GM23338 (cell line): ENCODE data around the gene PIWIL4. TPM values are rescaled to one million over a fixed set of nuclear protein-coding genes. Genes with fewer than 3 reads are reported as not detected.

Experiments
- ATAC-seq: fragments of 200-7000 bp; cut with Tn5 transposase; 3 replicates; pipeline ENCODE4 v1.9.1; 2020
- DNase-seq: peaks from one replicate; pipeline ENCODE4 v3.0.0-alpha.2; 2015; ENCODE audit warnings: low spot score
- H2AFZ ChIP-seq: fragments of 200-600 bp; sonication (generic); 2 replicates; pipeline ENCODE4 v1.8.0; 2016; ENCODE audit warnings: antibody characterized with exemption, mild to moderate bottlenecking, moderate library complexity
- H3F3A ChIP-seq: fragments of 200-600 bp; sonication (generic); replicated peaks from 2 replicates; pipeline ENCODE4 v1.8.0; 2017; ENCODE audit warnings: antibody characterized with exemption, mixed run types, low read depth
- H3K27ac ChIP-seq: fragments of 200-600 bp; sonication (generic); 2 replicates; pipeline ENCODE4 v1.6.1; 2016; ENCODE audit warnings: low read depth
- H3K27me3 ChIP-seq: fragments of 200-600 bp; sonication (generic); 2 replicates; pipeline ENCODE4 v1.8.0; 2016; ENCODE audit warnings: mild to moderate bottlenecking, mixed run types, moderate library complexity; ENCODE audit not compliant: insufficient read depth
- H3K36me3 ChIP-seq: fragments of 200-600 bp; sonication (generic); 2 replicates; pipeline ENCODE4 v1.8.0; 2016; ENCODE audit warnings: mild to moderate bottlenecking; ENCODE audit not compliant: insufficient read depth
- H3K4me1 ChIP-seq: fragments of 200-600 bp; sonication (generic); 2 replicates; pipeline ENCODE4 v1.8.0; 2016; ENCODE audit warnings: mild to moderate bottlenecking, moderate library complexity; ENCODE audit not compliant: insufficient read depth
- H3K4me2 ChIP-seq: fragments of 200-600 bp; sonication (generic); 2 replicates; pipeline ENCODE4 v1.7.1; 2017; ENCODE audit warnings: mixed run types
- H3K4me3 ChIP-seq: fragments of 200-600 bp; sonication (generic); 2 replicates; pipeline ENCODE4 v1.6.1; 2016; ENCODE audit warnings: mixed run types
- H3K79me2 ChIP-seq: fragments of 200-600 bp; sonication (generic); replicated peaks from 2 replicates; pipeline ENCODE4 v1.8.0; 2017; ENCODE audit warnings: mild to moderate bottlenecking; ENCODE audit not compliant: insufficient read depth
- H3K9me2 ChIP-seq: fragments of 200-600 bp; sonication (generic); 2 replicates; pipeline ENCODE4 v1.8.0; 2017; ENCODE audit not compliant: insufficient read depth
- H4K20me1 ChIP-seq: fragments of 200-600 bp; sonication (generic); replicated peaks from 2 replicates; pipeline ENCODE4 v1.8.0; 2017; ENCODE audit warnings: mild to moderate bottlenecking; ENCODE audit not compliant: insufficient read depth
- H3K27ac Mint-ChIP-seq: 2 replicates; pipeline ENCODE4 v1.8.0; 2020; ENCODE audit warnings: inconsistent platforms, mild to moderate bottlenecking, moderate library complexity, mixed read lengths
- H3K27me3 Mint-ChIP-seq: 3 replicates; pipeline ENCODE4 v1.8.0; 2022; ENCODE audit warnings: low read depth, mild to moderate bottlenecking, moderate library complexity, mixed read lengths, inconsistent platforms; ENCODE audit not compliant: insufficient read depth, poor library complexity
- H3K36me3 Mint-ChIP-seq: 3 replicates; pipeline ENCODE4 v1.8.0; 2021; ENCODE audit warnings: low read depth, mild to moderate bottlenecking, inconsistent platforms, moderate library complexity, mixed read lengths
- H3K4me1 Mint-ChIP-seq: 3 replicates; pipeline ENCODE4 v1.8.0; 2020; ENCODE audit warnings: mild to moderate bottlenecking, inconsistent platforms, mixed read lengths
- H3K4me3 Mint-ChIP-seq: 3 replicates; pipeline ENCODE4 v1.8.0; 2021; ENCODE audit warnings: moderate library complexity, mild to moderate bottlenecking, inconsistent platforms, mixed read lengths
- H3K9me3 Mint-ChIP-seq: 3 replicates; pipeline ENCODE4 v1.8.0; 2020; ENCODE audit warnings: moderate library complexity, mild to moderate bottlenecking, inconsistent platforms, mixed read lengths
- ETS1 ChIP-seq: IDR thresholded peaks from 2 replicates; pipeline ENCODE4 v1.6.1; 2016; ENCODE audit warnings: antibody characterized with exemption
- NANOG ChIP-seq: IDR thresholded peaks from 2 replicates; pipeline ENCODE4 v1.6.1; 2016; ENCODE audit warnings: antibody characterized with exemption, borderline replicate concordance
- ZNF114 ChIP-seq: fragments of 250-450 bp; sonication (Bioruptor Pico); IDR thresholded peaks from 2 replicates; pipeline ENCODE4 v1.5.0; 2020; ENCODE audit warnings: mild to moderate bottlenecking, moderate library complexity
- ZNF331 ChIP-seq: fragments of 250-450 bp; sonication (Bioruptor Pico); IDR thresholded peaks from 2 replicates; pipeline ENCODE4 v1.5.0; 2020; ENCODE audit warnings: low read depth, mild to moderate bottlenecking, moderate library complexity
- ZNF462 ChIP-seq: fragments of 250-450 bp; sonication (Bioruptor Pico); IDR thresholded peaks from 2 replicates; pipeline ENCODE4 v1.5.0; 2020; ENCODE audit warnings: mild to moderate bottlenecking, moderate library complexity
- polyA plus RNA-seq: library from polyadenylated mRNA; unstranded; fragments of >200 nt; fragmentation: Nextera tagmentation; extraction: Ambion mirVana; gene quantifications from 2 replicates; pipeline ENCODE4 v1.2.1, GENCODE V29; 2016
- total RNA-seq: library from RNA; depleted of rRNA; stranded (reverse); fragments of >200 nt; shearing (Covaris generic); gene quantifications from 2 replicates; pipeline ENCODE4 v1.2.3, GENCODE V29; 2014

PIWIL4 gene
- total and polyA plus RNA-seq, 2 experiments from 2014 or later: 0.23 to 0.66 TPM

DNA sequence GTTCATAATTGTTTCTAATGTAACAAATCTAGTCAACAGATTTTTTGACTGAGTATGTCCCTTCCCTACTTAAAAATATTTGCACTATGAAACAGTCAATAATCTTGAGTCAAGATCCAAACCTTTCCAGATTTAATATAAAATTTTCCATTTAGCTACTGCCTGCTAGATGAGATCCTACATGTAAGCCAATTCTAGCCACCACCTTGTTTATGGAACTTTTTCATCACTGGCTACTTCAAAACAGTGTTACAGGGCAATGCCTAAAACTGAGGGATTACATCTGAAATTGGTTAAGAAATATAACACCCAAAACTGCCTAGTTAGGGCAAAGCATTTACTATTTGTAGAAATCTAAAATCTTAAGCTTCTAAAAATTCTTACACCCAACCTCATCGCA lies 34.0 kb upstream of the PIWIL4 start (continued):
- no peak for TF ChIP-seq ZNF462 (CRISPR knock-in tag)
- no peak for TF ChIP-seq NANOG

GRCh38 chr11:94533696-94534630 lies 33.2 kb upstream of the PIWIL4 start:
- H3K9me3 Mint-ChIP-seq: no peaks in the 10 kb centered on the region
- no peak for TF ChIP-seq ETS1
- no peak for TF ChIP-seq ZNF331 (CRISPR knock-in tag)
- TF ChIP-seq NANOG: no peak
- no peak for TF ChIP-seq ZNF114 (CRISPR knock-in tag)
- TF ChIP-seq ZNF462 (CRISPR knock-in tag): no peak

More at GRCh38 chr11:94533696-94534630, 33.2 kb upstream of the PIWIL4 start:
- Histone ChIP-seq H3K27ac (no peak overlapping the region), H2AFZ (0 out of 2 replicates have a peak overlapping the region, but pooled peaks have one; percentile 9), H3K27me3 (no peaks in the 10 kb centered on the region), H3K79me2 (no peaks in the 10 kb centered on the region), H3K36me3 (no peaks in the 10 kb centered on the region), H3K4me3 (no peak overlapping the region), H4K20me1 (no peaks in the 10 kb centered on the region), H3K4me2 (no peak overlapping the region), H3K9me2 (no peaks in the 10 kb centered on the region), H3K4me1 (no peaks in the 10 kb centered on the region), H3F3A (no peaks in the 10 kb centered on the region)
- ATAC-seq: no peak
- no peak overlapping the region for H3K27ac Mint-ChIP-seq
- H3K4me3 Mint-ChIP-seq: no peak overlapping the region
- no peaks in the 10 kb centered on the region for H3K4me1 Mint-ChIP-seq
- H3K27me3 Mint-ChIP-seq: no peaks in the 10 kb centered on the region
- DNase-seq: no peak
- H3K36me3 Mint-ChIP-seq: no peaks in the 10 kb centered on the region
